OCI-LY1 (cell line): ENCODE measurements around the gene UNC80.

Experiments
- H2AFZ ChIP-seq: fragments of 200-600 bp; sonication (generic), shearing (Covaris generic); 2 replicates; pipeline ENCODE4 v1.6.0; 2014; ENCODE audit warnings: antibody characterized with exemption, mild to moderate bottlenecking, low read length
- H3F3A ChIP-seq: fragments of 200-600 bp; sonication (generic), shearing (Covaris generic); 2 replicates; pipeline ENCODE4 v1.6.0; 2014; ENCODE audit warnings: mild to moderate bottlenecking, antibody characterized with exemption, low read length, moderate library complexity; ENCODE audit not compliant: insufficient read depth
- H3K27ac ChIP-seq: fragments of 200-600 bp; sonication (generic); 2 replicates; pipeline ENCODE4 v1.5.1; 2014; ENCODE audit warnings: low read length, mixed run types, mild to moderate bottlenecking, low read depth; ENCODE audit not compliant: poor library complexity, severe bottlenecking
- H3K27me3 ChIP-seq: fragments of 200-600 bp; sonication (generic); 2 replicates; pipeline ENCODE4 v1.6.0; 2014; ENCODE audit warnings: antibody characterized with exemption, mild to moderate bottlenecking, low read length, moderate library complexity; ENCODE audit not compliant: insufficient read depth
- H3K36me3 ChIP-seq: fragments of 200-600 bp; sonication (generic); 2 replicates; pipeline ENCODE4 v1.6.1; 2014; ENCODE audit warnings: mild to moderate bottlenecking, antibody characterized with exemption, low read length, moderate library complexity, mixed read lengths; ENCODE audit not compliant: insufficient read depth
- H3K4me1 ChIP-seq: fragments of 200-600 bp; sonication (generic); 2 replicates; pipeline ENCODE4 v1.5.1; 2014; ENCODE audit warnings: mild to moderate bottlenecking, low read length, moderate library complexity; ENCODE audit not compliant: insufficient read depth, severe bottlenecking
- H3K4me2 ChIP-seq: fragments of 200-600 bp; sonication (generic), shearing (Covaris generic); 2 replicates; pipeline ENCODE4 v1.6.1; 2014; ENCODE audit warnings: low read length
- H3K4me3 ChIP-seq: fragments of 200-600 bp; sonication (generic); 2 replicates; pipeline ENCODE4 v1.5.1; 2014; ENCODE audit warnings: low read length, low read depth, mild to moderate bottlenecking, mixed read lengths; ENCODE audit not compliant: poor library complexity, severe bottlenecking
- H3K79me2 ChIP-seq: fragments of 200-600 bp; shearing (Covaris generic); 2 replicates; pipeline ENCODE4 v1.6.1; 2016; ENCODE audit warnings: mixed run types, low read length, mixed read lengths; ENCODE audit not compliant: insufficient read depth
- H3K9ac ChIP-seq: fragments of 200-600 bp; sonication (generic), shearing (Covaris generic); 2 replicates; pipeline ENCODE4 v1.6.1; 2014; ENCODE audit warnings: mild to moderate bottlenecking, low read length, mixed read lengths
- H3K9me2 ChIP-seq: fragments of 200-600 bp; sonication (generic), shearing (Covaris generic); 2 replicates; pipeline ENCODE4 v1.6.1; 2014; ENCODE audit warnings: low read depth, mild to moderate bottlenecking, low read length, mixed read lengths
- H3K9me3 ChIP-seq: fragments of 200-600 bp; shearing (Covaris generic); 2 replicates; pipeline ENCODE4 v1.6.1; 2014; ENCODE audit warnings: low read length, mixed read lengths
- H4K20me1 ChIP-seq: fragments of 200-600 bp; sonication (generic), shearing (Covaris generic); 2 replicates; pipeline ENCODE4 v1.6.0; 2016; ENCODE audit warnings: mild to moderate bottlenecking, low read length; ENCODE audit not compliant: insufficient read depth
- CTCF ChIP-seq: fragments of 200-600 bp; sonication (generic), shearing (Covaris generic); IDR thresholded peaks from 2 replicates; pipeline ENCODE4 v1.5.1; 2017; ENCODE audit warnings: mild to moderate bottlenecking, antibody characterized with exemption, low read length, moderate library complexity, mixed read lengths
- EZH2 ChIP-seq: fragments of 200-600 bp; sonication (generic), shearing (Covaris generic); IDR thresholded peaks from 2 replicates; pipeline ENCODE4 v1.8.0; 2017; ENCODE audit warnings: borderline replicate concordance, mixed run types, mild to moderate bottlenecking, antibody characterized with exemption, low read length, moderate library complexity, mixed read lengths

The UNC80 gene

GRCh38 chr2:209970711-209971110 lies 199.1 kb downstream of the UNC80 start:
- Histone ChIP-seq H3K36me3 (no peaks in the 10 kb centered on the region), H4K20me1 (no peaks in the 10 kb centered on the region), H3K9me2 (no peaks in the 10 kb centered on the region), H3K4me3 (no peak overlapping the region), H3K4me2 (no peak overlapping the region), H2AFZ (no peak overlapping the region), H3F3A (no peaks in the 10 kb centered on the region), H3K9me3 (no peaks in the 10 kb centered on the region), H3K79me2 (no peaks in the 10 kb centered on the region), H3K27me3 (no peaks in the 10 kb centered on the region), H3K9ac (no peak overlapping the region), H3K4me1 (no peaks in the 10 kb centered on the region), H3K27ac (no peak overlapping the region)
- TF ChIP-seq EZH2 (no peak), CTCF (no peak)

- Histone ChIP-seq H3K36me3 (no peaks in the 10 kb centered on the region), H3K27me3 (no peaks in the 10 kb centered on the region), H4K20me1 (no peaks in the 10 kb centered on the region), H3K27ac (no peak overlapping the region), H3K9me2 (no peaks in the 10 kb centered on the region), H2AFZ (no peak overlapping the region), H3K9me3 (no peaks in the 10 kb centered on the region), H3K4me2 (no peak overlapping the region), H3K4me1 (no peaks in the 10 kb centered on the region), H3F3A (no peaks in the 10 kb centered on the region), H3K79me2 (no peaks in the 10 kb centered on the region), H3K9ac (no peak overlapping the region), H3K4me3 (no peak overlapping the region)
- TF ChIP-seq EZH2 (no peak), CTCF (no peak)
Measured at GRCh38 chr2:209973328-209973727, 201.7 kb downstream of the UNC80 start.

- Histone ChIP-seq H4K20me1 (no peaks in the 10 kb centered on the region), H3K36me3 (no peaks in the 10 kb centered on the region), H3K4me3 (no peak overlapping the region), H3K27me3 (no peaks in the 10 kb centered on the region), H3K79me2 (no peaks in the 10 kb centered on the region), H3K9me3 (no peaks in the 10 kb centered on the region), H3K27ac (no peak overlapping the region), H3K9ac (no peak overlapping the region), H3F3A (no peaks in the 10 kb centered on the region), H2AFZ (no peak overlapping the region), H3K9me2 (no peaks in the 10 kb centered on the region), H3K4me1 (no peaks in the 10 kb centered on the region), H3K4me2 (no peak overlapping the region)
- no peak for TF ChIP-seq CTCF
Measured at GRCh38 chr2:209974576-209974975, 202.9 kb downstream of the UNC80 start.
